ENCODE results near the gene CRTAC1.
A peak's percentile ranks its signal among the peaks of the same experiment; 100 is the strongest.

Gene CRTAC1

GRCh38 chr10:98062424-98062823 is 32.0 kb upstream of the CRTAC1 start:
- no peak overlapping the region for H3K4me3 ChIP-seq (ENCODE audit: low read depth, low read length)
- no peak for TF ChIP-seq CTCF (IDR thresholded peaks at IDR 0.05; ENCODE audit: borderline replicate concordance, insufficient read depth, low read depth, low read length)

- no peak for TF ChIP-seq CTCF (IDR thresholded peaks at IDR 0.05; ENCODE audit: borderline replicate concordance, insufficient read depth, low read depth, low read length)
- H3K4me3 ChIP-seq (ENCODE audit: low read depth, low read length), result no peak overlapping the region
Observed at GRCh38 chr10:98060079-98060478, 29.7 kb upstream of the CRTAC1 start.

GRCh38 chr10:98058295-98058694 is 27.9 kb upstream of the CRTAC1 start:
- no peak for TF ChIP-seq CTCF (IDR thresholded peaks at IDR 0.05; ENCODE audit: borderline replicate concordance, insufficient read depth, low read depth, low read length)
- H3K4me3 ChIP-seq (ENCODE audit: low read depth, low read length), result no peak overlapping the region

- H3K4me3 ChIP-seq (ENCODE audit: low read depth, low read length), result no peak overlapping the region
- no peak for TF ChIP-seq CTCF (IDR thresholded peaks at IDR 0.05; ENCODE audit: borderline replicate concordance, insufficient read depth, low read depth, low read length)
Observed at GRCh38 chr10:98055841-98056516, 25.6 kb upstream of the CRTAC1 start.

- no peak overlapping the region for H3K4me3 ChIP-seq (ENCODE audit: low read depth, low read length)
- no peak for TF ChIP-seq CTCF (IDR thresholded peaks at IDR 0.05; ENCODE audit: borderline replicate concordance, insufficient read depth, low read depth, low read length)
Observed at GRCh38 chr10:98047009-98047741, 16.8 kb upstream of the CRTAC1 start.

GRCh38 chr10:98045785-98046389 is 15.5 kb upstream of the CRTAC1 start:
- no peak overlapping the region for H3K4me3 ChIP-seq (ENCODE audit: low read depth, low read length)
- peak; percentile 88 for TF ChIP-seq CTCF (IDR thresholded peaks at IDR 0.05; ENCODE audit: borderline replicate concordance, insufficient read depth, low read depth, low read length)

All from GM12875 (cell line).